Endodermal cell (in vitro differentiated cells): ENCODE results near the gene MCF2L2. TPM values are rescaled to one million over a fixed set of nuclear protein-coding genes. Genes with fewer than 3 reads are reported as not detected.

ENCODE experiments used
- DNase-seq: peaks from one replicate; pipeline ENCODE4 v3.0.0-alpha.2; 2017
- H3K27ac ChIP-seq: 2 replicates; pipeline ENCODE4 v1.5.1; 2013; ENCODE audit warnings: mild to moderate bottlenecking, low read depth, low read length, moderate library complexity
- H3K27me3 ChIP-seq: 2 replicates; pipeline ENCODE4 v1.6.1; 2013; ENCODE audit warnings: mild to moderate bottlenecking, low read length, moderate library complexity; ENCODE audit not compliant: insufficient read depth, control insufficient read depth, poor library complexity, severe bottlenecking
- H3K36me3 ChIP-seq: 2 replicates; pipeline ENCODE4 v1.7.0; 2013; ENCODE audit warnings: mild to moderate bottlenecking, low read length, moderate library complexity; ENCODE audit not compliant: control insufficient read depth, insufficient read depth
- H3K4me1 ChIP-seq: one replicate; pipeline ENCODE4 v1.7.0; 2013; ENCODE audit warnings: low read length; ENCODE audit not compliant: control insufficient read depth, insufficient read depth
- H3K4me3 ChIP-seq: 2 replicates; pipeline ENCODE4 v1.5.1; 2013; ENCODE audit warnings: mild to moderate bottlenecking, low read length, moderate library complexity
- H3K9ac ChIP-seq: 2 replicates; pipeline ENCODE4 v1.6.1; 2013; ENCODE audit warnings: mild to moderate bottlenecking, low read length, moderate library complexity; ENCODE audit not compliant: poor library complexity, severe bottlenecking; ENCODE audit errors: extremely low read depth
- H3K9me3 ChIP-seq: 2 replicates; pipeline ENCODE4 v1.6.1; 2013; ENCODE audit warnings: mild to moderate bottlenecking, low read length, moderate library complexity; ENCODE audit not compliant: control insufficient read depth
- H3K27ac Mint-ChIP-seq: 2 replicates; pipeline ENCODE4 v1.8.0; 2020; ENCODE audit warnings: mixed read lengths
- H3K27me3 Mint-ChIP-seq: 2 replicates; pipeline ENCODE4 v1.8.0; 2021; ENCODE audit warnings: mild to moderate bottlenecking, mixed read lengths; ENCODE audit not compliant: insufficient read depth
- H3K36me3 Mint-ChIP-seq: 2 replicates; pipeline ENCODE4 v1.8.0; 2020; ENCODE audit warnings: low read depth, mixed read lengths
- H3K4me1 Mint-ChIP-seq: 2 replicates; pipeline ENCODE4 v1.8.0; 2020; ENCODE audit warnings: mixed read lengths
- H3K4me3 Mint-ChIP-seq: 2 replicates; pipeline ENCODE4 v1.8.0; 2020; ENCODE audit warnings: mild to moderate bottlenecking, moderate library complexity, mixed read lengths
- H3K9me3 Mint-ChIP-seq: 2 replicates; pipeline ENCODE4 v1.8.0; 2020; ENCODE audit warnings: mild to moderate bottlenecking, mixed read lengths
- WGBS, 2 experiments: methylation state at CpG; one replicate each; pipeline versions ENCODE4 v1.1.5 to v1.1.7; 2013; ENCODE audit warnings: missing lambda C conversion rate in 2 of 2, mixed read lengths in 1 of 2; ENCODE audit not compliant: insufficient coverage in 1 of 2, insufficient read length in 1 of 2; 5-methylcytosine and 5-hydroxymethylcytosine counted together
- total RNA-seq, 2 donors: library from RNA; stranded (reverse); fragmentation: NEBNext Ultra II Directional in 1 of 2; extraction: Animal tissue kit (Norgen Biotek cat#: 25700) in 1 of 2; gene quantifications; 2 replicates in 1 of 2; 3 replicates in 1 of 2; pipeline ENCODE4 v1.2.1, GENCODE V29; 2021
- TF ChIP-seq, protein P1 (sequence below): fragments of 200-600 bp; sonication (generic); conservative IDR thresholded peaks from 2 replicates; pipeline ENCODE4 v1.5.0; 2021; ENCODE audit warnings: antibody characterized with exemption, mild to moderate bottlenecking

MCF2L2 gene
- total RNA-seq, 2 donors from 2014 or later = 72.6 to 86.5 TPM

- Histone ChIP-seq H3K9me3 (no peaks in the 10 kb centered on the region), H3K9ac (no peak overlapping the region), H3K27me3 (no peaks in the 10 kb centered on the region), H3K4me1 (peaks cover 13% of the 10 kb centered on the region), H3K27ac (no peak overlapping the region), H3K36me3 (peaks cover 92% of the 10 kb centered on the region), H3K4me3 (no peak overlapping the region)
- Mint-ChIP-seq H3K27me3 (no peaks in the 10 kb centered on the region), H3K4me3 (no peak overlapping the region), H3K4me1 (peaks cover 30% of the 10 kb centered on the region), H3K27ac (no peak overlapping the region), H3K36me3 (peaks cover 50% of the 10 kb centered on the region), H3K9me3 (no peaks in the 10 kb centered on the region)
- 95 to 97% methylated on average over 7 of the region's 7 CpGs for WGBS, 2 experiments
- DNase-seq = no peak
- TF ChIP-seq, protein P1, sequence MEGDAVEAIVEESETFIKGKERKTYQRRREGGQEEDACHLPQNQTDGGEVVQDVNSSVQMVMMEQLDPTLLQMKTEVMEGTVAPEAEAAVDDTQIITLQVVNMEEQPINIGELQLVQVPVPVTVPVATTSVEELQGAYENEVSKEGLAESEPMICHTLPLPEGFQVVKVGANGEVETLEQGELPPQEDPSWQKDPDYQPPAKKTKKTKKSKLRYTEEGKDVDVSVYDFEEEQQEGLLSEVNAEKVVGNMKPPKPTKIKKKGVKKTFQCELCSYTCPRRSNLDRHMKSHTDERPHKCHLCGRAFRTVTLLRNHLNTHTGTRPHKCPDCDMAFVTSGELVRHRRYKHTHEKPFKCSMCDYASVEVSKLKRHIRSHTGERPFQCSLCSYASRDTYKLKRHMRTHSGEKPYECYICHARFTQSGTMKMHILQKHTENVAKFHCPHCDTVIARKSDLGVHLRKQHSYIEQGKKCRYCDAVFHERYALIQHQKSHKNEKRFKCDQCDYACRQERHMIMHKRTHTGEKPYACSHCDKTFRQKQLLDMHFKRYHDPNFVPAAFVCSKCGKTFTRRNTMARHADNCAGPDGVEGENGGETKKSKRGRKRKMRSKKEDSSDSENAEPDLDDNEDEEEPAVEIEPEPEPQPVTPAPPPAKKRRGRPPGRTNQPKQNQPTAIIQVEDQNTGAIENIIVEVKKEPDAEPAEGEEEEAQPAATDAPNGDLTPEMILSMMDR = no peak
Observed at GRCh38 chr3:183270344-183270743, 158.1 kb downstream of the MCF2L2 start.

DNA sequence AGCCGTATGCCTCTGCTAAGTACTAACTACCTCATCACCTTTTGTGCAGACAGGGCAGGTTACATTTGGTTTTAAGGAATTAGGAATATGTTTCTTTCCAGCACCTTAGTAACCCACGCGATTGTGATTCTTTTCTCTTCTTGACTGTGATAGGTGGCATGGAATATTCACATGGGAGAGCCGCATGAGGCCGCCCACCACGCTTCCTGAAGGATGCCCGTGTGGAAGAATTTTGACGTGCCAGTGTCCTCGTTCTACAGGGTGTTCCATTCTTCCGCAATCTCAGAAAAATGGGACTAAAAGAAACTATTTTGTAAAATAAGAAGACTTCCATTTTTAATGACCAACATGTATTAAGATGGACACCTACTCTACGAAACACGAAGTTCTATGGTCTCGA, 159.1 kb downstream of the MCF2L2 start:
- Histone ChIP-seq H3K27ac (no peak overlapping the region), H3K9ac (no peak overlapping the region), H3K9me3 (no peaks in the 10 kb centered on the region), H3K4me3 (no peak overlapping the region), H3K27me3 (no peaks in the 10 kb centered on the region), H3K36me3 (peaks cover 82% of the 10 kb centered on the region), H3K4me1 (peaks cover 20% of the 10 kb centered on the region)
- 88 to 97% methylated on average over 10 to 12 of the region's 13 CpGs for WGBS, 2 experiments
- no peaks in the 10 kb centered on the region for H3K27me3 Mint-ChIP-seq
- H3K4me1 Mint-ChIP-seq = peaks cover 30% of the 10 kb centered on the region
- peaks cover 42% of the 10 kb centered on the region for H3K36me3 Mint-ChIP-seq
- no peak for DNase-seq
- TF ChIP-seq, protein P1 = no peak
- no peak overlapping the region for H3K4me3 Mint-ChIP-seq
- no peak overlapping the region for H3K27ac Mint-ChIP-seq
- no peaks in the 10 kb centered on the region for H3K9me3 Mint-ChIP-seq

DNA sequence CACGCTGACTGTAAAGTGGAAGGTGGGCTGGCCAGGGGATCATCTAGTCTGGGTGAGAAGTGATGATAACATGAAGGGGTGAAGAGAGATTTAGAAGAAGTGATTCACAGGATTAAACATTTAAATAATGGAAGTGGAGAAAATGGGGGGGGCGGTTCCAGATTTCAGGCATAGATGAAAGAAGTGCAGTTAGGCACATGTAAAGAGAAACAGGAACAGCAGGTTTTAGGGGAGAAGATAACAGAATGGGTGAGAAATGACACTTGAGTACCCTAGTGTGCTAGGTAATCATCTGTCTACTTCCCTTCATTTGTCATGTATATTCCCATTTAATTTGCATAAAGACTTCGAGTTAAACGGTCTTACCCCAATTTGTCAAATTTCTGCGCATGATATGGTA, 160.1 kb downstream of the MCF2L2 start:
- Mint-ChIP-seq H3K27ac (no peak overlapping the region), H3K9me3 (no peaks in the 10 kb centered on the region), H3K4me3 (no peak overlapping the region), H3K4me1 (peaks cover 30% of the 10 kb centered on the region), H3K36me3 (peaks cover 37% of the 10 kb centered on the region), H3K27me3 (no peaks in the 10 kb centered on the region)
- H3K9me3 ChIP-seq = no peaks in the 10 kb centered on the region
- H3K27ac ChIP-seq = no peak overlapping the region
- H3K4me1 ChIP-seq = peaks cover 28% of the 10 kb centered on the region
- TF ChIP-seq, protein P1 = no peak
- no peak overlapping the region for H3K4me3 ChIP-seq
- 53 to 63% methylated on average over 5 of the region's 5 CpGs for WGBS, 2 experiments
- H3K9ac ChIP-seq = no peak overlapping the region
- H3K36me3 ChIP-seq = peaks cover 77% of the 10 kb centered on the region
- no peaks in the 10 kb centered on the region for H3K27me3 ChIP-seq
- DNase-seq = no peak
